HCT116 (cell line): Measurements from ENCODE around the gene EGFL6. TPM values are rescaled to one million over a fixed set of nuclear protein-coding genes. Genes with fewer than 3 reads are reported as not detected.

Experiments used
- ATAC-seq: fragments of 200-7000 bp; cut with Tn5 transposase; 2 replicates; pipeline ENCODE4 v1.9.1; 2020; ENCODE audit warnings: mild to moderate bottlenecking, moderate library complexity
- BruUV-seq: library from RNA; stranded (reverse); fragments of 400-500 nt; replicated peaks from 2 replicates; lab custom pipeline; 2021; lab: Mats Ljungman, UMichigan
- CTCF ChIA-PET: fragments of 300-600 bp; sonication (Branson Sonifier 250); formaldehyde crosslinking; loops from one replicate; lab custom pipeline; 2021; ENCODE audit warnings: antibody characterized with exemption; lab: Charles Lee
- POLR2A ChIA-PET: fragments of 300-600, 350-600 bp; sonication (Branson Sonifier 250); formaldehyde crosslinking; loops from one replicate; lab custom pipeline; 2021; ENCODE audit warnings: antibody characterized with exemption; lab: Charles Lee
- RAD21 ChIA-PET, 2 experiments: fragments of 300-600 bp; sonication (Branson Sonifier 250); formaldehyde crosslinking; loops; one replicate each; lab custom pipeline; 2023; ENCODE audit warnings: low total read pairs in 2 of 2; ENCODE audit not compliant: uncharacterized antibody in 2 of 2, unreplicated experiment in 2 of 2, low non-redundant PET in 1 of 2; lab: Charles Lee
- DNase-seq: peaks from one replicate; pipeline ENCODE4 v3.0.0-alpha.2; 2010; ENCODE audit warnings: low read depth, low spot score
- H2AFZ ChIP-seq: fragments of 200-600 bp; shearing (Covaris generic), sonication (generic); 2 replicates; pipeline ENCODE4 v1.6.1; 2017; ENCODE audit warnings: low read depth, mixed run types, mixed read lengths, antibody characterized with exemption, low read length; ENCODE audit not compliant: poor library complexity, severe bottlenecking
- H3K27ac ChIP-seq: 2 replicates; pipeline ENCODE4 v1.5.1; 2012; ENCODE audit warnings: low read depth, low read length
- H3K27me3 ChIP-seq: fragments of 200-600 bp; sonication (generic); 2 replicates; pipeline ENCODE4 v1.6.1; 2016; ENCODE audit warnings: mixed run types, low read length, mixed read lengths; ENCODE audit not compliant: insufficient read depth
- H3K36me3 ChIP-seq, 2 experiments: fragments of 200-500 bp in 1 of 2; fragments of 200-600 bp in 1 of 2; sonication (Bioruptor generic) in 1 of 2; sonication (generic) in 1 of 2; 2 replicates each; pipeline versions ENCODE4 v1.5.1 to v1.6.1; 2014 to 2016; ENCODE audit warnings: low read length in 2 of 2, inconsistent platforms in 1 of 2, mixed read lengths in 1 of 2, mixed run types in 1 of 2; ENCODE audit not compliant: insufficient read depth in 2 of 2, control insufficient read depth in 1 of 2
- H3K4me1 ChIP-seq, 2 experiments: fragments of 200-600 bp in 1 of 2; sonication (generic) in 1 of 2; 2 replicates each; pipeline versions ENCODE4 v1.5.1 to v1.6.1; 2012 to 2017; ENCODE audit warnings: low read length in 2 of 2, inconsistent platforms in 1 of 2, mild to moderate bottlenecking in 1 of 2, mixed read lengths in 1 of 2, mixed run types in 1 of 2, moderate library complexity in 1 of 2; ENCODE audit not compliant: insufficient read depth in 2 of 2, control insufficient read depth in 1 of 2
- H3K4me2 ChIP-seq: fragments of 200-600 bp; sonication (generic); 2 replicates; pipeline ENCODE4 v1.6.1; 2017; ENCODE audit warnings: mixed run types, low read length, mixed read lengths
- H3K4me3 ChIP-seq, 2 experiments: fragments of 200-600 bp in 1 of 2; sonication (generic) in 1 of 2; replicated peaks in 1 of 2; 2 replicates each; pipeline ENCODE4 v1.5.1; 2011 to 2016; ENCODE audit warnings: low read length in 2 of 2, control low read depth in 1 of 2, low read depth in 1 of 2, mild to moderate bottlenecking in 1 of 2, mixed read lengths in 1 of 2, mixed run types in 1 of 2
- H3K79me2 ChIP-seq: fragments of 200-600 bp; sonication (generic); 2 replicates; pipeline ENCODE4 v1.6.1; 2017; ENCODE audit warnings: mild to moderate bottlenecking, mixed run types, low read length, moderate library complexity, mixed read lengths; ENCODE audit not compliant: insufficient read depth
- H3K9ac ChIP-seq: fragments of 200-600 bp; sonication (generic); 2 replicates; pipeline ENCODE4 v1.6.1; 2016; ENCODE audit warnings: low read length, mixed read lengths
- H3K9me2 ChIP-seq: fragments of 200-600 bp; sonication (generic), shearing (Covaris generic); 2 replicates; pipeline ENCODE4 v1.6.1; 2017; ENCODE audit warnings: mixed run types, mild to moderate bottlenecking, moderate library complexity; ENCODE audit not compliant: insufficient read depth
- H3K9me3 ChIP-seq, 2 experiments: fragments of 200-500 bp in 1 of 2; fragments of 200-600 bp in 1 of 2; sonication (Bioruptor generic) in 1 of 2; sonication (generic) in 1 of 2; 2 replicates each; pipeline ENCODE4 v1.6.1; 2014 to 2017; ENCODE audit warnings: low read length in 2 of 2, mixed read lengths in 2 of 2, inconsistent platforms in 1 of 2, low read depth in 1 of 2, mild to moderate bottlenecking in 1 of 2, mixed run types in 1 of 2, moderate library complexity in 1 of 2; ENCODE audit not compliant: control insufficient read depth in 1 of 2, insufficient read depth in 1 of 2
- H4K20me1 ChIP-seq: fragments of 200-600 bp; sonication (generic), shearing (Covaris generic); 2 replicates; pipeline ENCODE4 v1.6.1; 2017; ENCODE audit warnings: mixed run types, mild to moderate bottlenecking, moderate library complexity; ENCODE audit not compliant: insufficient read depth
- CBX3 ChIP-seq: IDR thresholded peaks from 2 replicates; pipeline ENCODE4 v1.6.1; 2012; ENCODE audit warnings: low read depth
- CTCF ChIP-seq, 3 experiments: fragments of 200-600 bp in 1 of 3; sonication (generic) in 1 of 3; IDR thresholded peaks in 2 of 3; conservative IDR thresholded peaks in 1 of 3; 2 replicates each; pipeline ENCODE4 v1.5.1; 2012 to 2017; ENCODE audit warnings: low read depth in 2 of 3, low read length in 2 of 3, antibody characterized with exemption in 1 of 3, borderline replicate concordance in 1 of 3, control low read depth in 1 of 3, mild to moderate bottlenecking in 1 of 3, mixed read lengths in 1 of 3, mixed run types in 1 of 3, moderate library complexity in 1 of 3; ENCODE audit not compliant: insufficient read depth in 1 of 3
- EGR1 ChIP-seq: IDR thresholded peaks from 2 replicates; pipeline ENCODE4 v1.6.1; 2012; ENCODE audit warnings: low read depth
- EZH2phosphoT487 ChIP-seq: fragments of 200-600 bp; IDR thresholded peaks from 2 replicates; pipeline ENCODE4 v1.6.1; 2018; ENCODE audit warnings: antibody characterized with exemption, borderline replicate concordance
- MAX ChIP-seq: IDR thresholded peaks from 2 replicates; pipeline ENCODE4 v1.6.1; 2012
- POLR2A ChIP-seq: IDR thresholded peaks from 2 replicates; pipeline ENCODE4 v1.7.0; 2011; ENCODE audit warnings: borderline replicate concordance; ENCODE audit not compliant: insufficient read depth, insufficient read length; ENCODE audit errors: extremely low read depth
- RAD21 ChIP-seq: IDR thresholded peaks from 2 replicates; pipeline ENCODE4 v1.6.1; 2012; ENCODE audit warnings: low read depth, mild to moderate bottlenecking
- YY1 ChIP-seq: IDR thresholded peaks from 2 replicates; pipeline ENCODE4 v1.6.1; 2011; ENCODE audit warnings: low read length, low read depth, moderate library complexity, mild to moderate bottlenecking; ENCODE audit not compliant: insufficient replicate concordance; ENCODE audit errors: extremely low read depth
- ZFX ChIP-seq: fragments of 450-650 bp; IDR thresholded peaks from 2 replicates; pipeline ENCODE4 v1.6.1; 2017
- ZNF274 ChIP-seq: fragments of 200-500 bp; sonication (Bioruptor generic); IDR thresholded peaks from 2 replicates; pipeline ENCODE4 v1.6.1; 2014; ENCODE audit warnings: mild to moderate bottlenecking, low read depth, low read length, inconsistent platforms
- intact Hi-C: fragments of 100-400 bp; cut with micrococcal nuclease; formaldehyde crosslinking; loops from 2 replicates; pipeline ENCODE4 v1.10.0; 2022
- total RNA-seq: library from RNA; stranded (reverse); gene quantifications from one replicate; pipeline ENCODE4 v1.2.1, GENCODE V29; 2021; ENCODE audit not compliant: unreplicated experiment

EGFL6 gene
- total RNA-seq, 1 experiment from 2014 or later: not detected

- DNase-seq: peak; percentile 35
- TF ChIP-seq CTCF (IDR thresholded peaks at IDR 0.05 in 2 of 3, conservative IDR thresholded peaks at IDR 0.05 in 1 of 3; ENCODE audit: borderline replicate concordance in 1 of 3, insufficient read depth in 1 of 3, low read depth in 2 of 3, low read length in 2 of 3) (peak; percentile 42 to 72 (median 64)), POLR2A (no peak), RAD21 (peak; percentile 81), ZFX (no peak), EGR1 (no peak), EZH2phosphoT487 (no peak), MAX (no peak), YY1 (no peak), CBX3 (no peak), ZNF274 (no peak)
- H3K4me1 ChIP-seq: peaks cover 9 to 10% of the 10 kb centered on the region in 2 experiments
- peak overlapping the region; percentile 37 for H3K4me2 ChIP-seq
- no peaks in the 10 kb centered on the region for H3K9me2 ChIP-seq
- CTCF ChIA-PET: interaction anchor here (1.1 to 1.5 kb wide), 4 partner anchors 11 to 76 kb away, joined by 3 to 7 read pairs (median 6); partner anchors contain the start of genes OFD1 and TRAPPC2
- intact Hi-C loops: loop anchor here (2.0 kb wide), 2 partner anchors 32 to 90 kb away; no protein-coding TSS in a partner anchor
- no peaks in the 10 kb centered on the region for H3K27me3 ChIP-seq
- POLR2A ChIA-PET: no interaction called here
- no peak overlapping the region for H3K4me3 ChIP-seq
- no peaks in the 10 kb centered on the region for H3K36me3 ChIP-seq
- RAD21 ChIA-PET: no interaction called here
- H3K27ac ChIP-seq: no peak overlapping the region
- no peaks in the 10 kb centered on the region for H3K79me2 ChIP-seq
- no peaks in the 10 kb centered on the region for H3K9me3 ChIP-seq
- H3K9ac ChIP-seq: no peak overlapping the region
- H4K20me1 ChIP-seq: no peaks in the 10 kb centered on the region
- peak; percentile 40; the same call in 1 of the 2 replicates for ATAC-seq
- H2AFZ ChIP-seq: peak overlapping the region; percentile 32
- no TSS peak for BruUV-seq
These were observed 89.2 kb downstream of the EGFL6 start for GRCh38 chrX:13658602-13659001.
